ENCODE results near the gene IP6K1.

IP6K1 gene

GRCh38 chr3:49680493-49681231, 105.7 kb downstream of the IP6K1 start:
- Histone ChIP-seq H3K4me1 (ENCODE audit: insufficient read depth, low read length) (no peaks in the 10 kb centered on the region), H3K9me3 (ENCODE audit: control insufficient read depth, insufficient read depth, low read length) (no peaks in the 10 kb centered on the region), H3K36me3 (ENCODE audit: insufficient read depth, low read length) (peaks cover 38% of the 10 kb centered on the region), H3K9ac (ENCODE audit: low read depth, low read length) (no peak overlapping the region)

- Histone ChIP-seq H3K9ac (ENCODE audit: low read depth, low read length) (no peak overlapping the region), H3K36me3 (ENCODE audit: insufficient read depth, low read length) (peaks cover 38% of the 10 kb centered on the region), H3K9me3 (ENCODE audit: control insufficient read depth, insufficient read depth, low read length) (no peaks in the 10 kb centered on the region), H3K4me1 (ENCODE audit: insufficient read depth, low read length) (peaks cover 5% of the 10 kb centered on the region)
Observed at GRCh38 chr3:49675912-49676311, 110.4 kb downstream of the IP6K1 start.

GRCh38 chr3:49674497-49674983, 111.8 kb downstream of the IP6K1 start:
- peak overlapping the region; percentile 94 for H3K9ac ChIP-seq (ENCODE audit: low read depth, low read length)
- peaks cover 5% of the 10 kb centered on the region for H3K4me1 ChIP-seq (ENCODE audit: insufficient read depth, low read length)
- H3K36me3 ChIP-seq (ENCODE audit: insufficient read depth, low read length) = peaks cover 27% of the 10 kb centered on the region
- no peaks in the 10 kb centered on the region for H3K9me3 ChIP-seq (ENCODE audit: control insufficient read depth, insufficient read depth, low read length)
